Esophagus muscularis mucosa (tissue), 4 donors: ENCODE data around the gene LYPD3.

Source experiments
- EP300 ChIP-seq: sonication (generic); formaldehyde crosslinking; IDR thresholded peaks from one replicate; pipeline ENCODE4 v1.6.1; 2017; ENCODE audit warnings: antibody characterized with exemption
- POLR2AphosphoS5 ChIP-seq, 2 donors: sonication (generic); formaldehyde crosslinking; IDR thresholded peaks; one replicate each; pipeline ENCODE4 v1.6.1; 2017; ENCODE audit warnings: antibody characterized with exemption in 2 of 2
- TF ChIP-seq, protein P1 (sequence below), 3 experiments: fragments of 200-600 bp in 2 of 3; fragments of 450-650 bp in 1 of 3; sonication (generic) in 2 of 3; IDR thresholded peaks; one replicate each; pipeline ENCODE4 v1.5.1; 2017 to 2019; ENCODE audit warnings: antibody characterized with exemption in 3 of 3, mild to moderate bottlenecking in 2 of 3, moderate library complexity in 1 of 3

- TF ChIP-seq, protein P1, sequence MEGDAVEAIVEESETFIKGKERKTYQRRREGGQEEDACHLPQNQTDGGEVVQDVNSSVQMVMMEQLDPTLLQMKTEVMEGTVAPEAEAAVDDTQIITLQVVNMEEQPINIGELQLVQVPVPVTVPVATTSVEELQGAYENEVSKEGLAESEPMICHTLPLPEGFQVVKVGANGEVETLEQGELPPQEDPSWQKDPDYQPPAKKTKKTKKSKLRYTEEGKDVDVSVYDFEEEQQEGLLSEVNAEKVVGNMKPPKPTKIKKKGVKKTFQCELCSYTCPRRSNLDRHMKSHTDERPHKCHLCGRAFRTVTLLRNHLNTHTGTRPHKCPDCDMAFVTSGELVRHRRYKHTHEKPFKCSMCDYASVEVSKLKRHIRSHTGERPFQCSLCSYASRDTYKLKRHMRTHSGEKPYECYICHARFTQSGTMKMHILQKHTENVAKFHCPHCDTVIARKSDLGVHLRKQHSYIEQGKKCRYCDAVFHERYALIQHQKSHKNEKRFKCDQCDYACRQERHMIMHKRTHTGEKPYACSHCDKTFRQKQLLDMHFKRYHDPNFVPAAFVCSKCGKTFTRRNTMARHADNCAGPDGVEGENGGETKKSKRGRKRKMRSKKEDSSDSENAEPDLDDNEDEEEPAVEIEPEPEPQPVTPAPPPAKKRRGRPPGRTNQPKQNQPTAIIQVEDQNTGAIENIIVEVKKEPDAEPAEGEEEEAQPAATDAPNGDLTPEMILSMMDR (IDR thresholded peaks at IDR 0.05): no peak
- TF ChIP-seq POLR2AphosphoS5 (IDR thresholded peaks at IDR 0.05) (no peak), EP300 (no peak)
Observed at GRCh38 chr19:43479226-43479625, 13.8 kb upstream of the LYPD3 start.
